Kidney capillary endothelial cell (primary cell): ENCODE results near the gene GLT1D1.

Experiments used
- DNase-seq: peaks from one replicate; pipeline ENCODE4 v3.0.0-alpha.2; 2018; ENCODE audit warnings: low spot score

GLT1D1 gene

DNA sequence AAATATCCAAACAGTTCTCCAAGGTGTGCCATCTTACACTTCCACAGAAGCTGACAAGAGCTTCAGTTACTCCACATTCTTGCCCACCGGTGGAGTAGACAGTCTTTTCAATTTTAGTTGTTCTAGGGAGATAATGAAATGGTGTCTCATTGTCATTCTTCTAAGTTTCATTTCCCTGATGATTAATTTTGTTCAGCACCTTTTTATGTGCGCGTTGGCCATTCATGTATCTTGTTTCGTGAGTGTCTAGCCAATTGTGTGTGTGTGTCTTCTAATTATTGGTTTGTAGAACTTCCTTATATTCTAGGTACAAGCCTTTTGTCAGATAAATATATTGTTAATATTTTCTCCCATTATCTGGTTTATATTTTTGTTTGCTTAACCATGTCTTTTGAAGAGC lies 63.1 kb downstream of the GLT1D1 start:
- no peak for DNase-seq

DNA sequence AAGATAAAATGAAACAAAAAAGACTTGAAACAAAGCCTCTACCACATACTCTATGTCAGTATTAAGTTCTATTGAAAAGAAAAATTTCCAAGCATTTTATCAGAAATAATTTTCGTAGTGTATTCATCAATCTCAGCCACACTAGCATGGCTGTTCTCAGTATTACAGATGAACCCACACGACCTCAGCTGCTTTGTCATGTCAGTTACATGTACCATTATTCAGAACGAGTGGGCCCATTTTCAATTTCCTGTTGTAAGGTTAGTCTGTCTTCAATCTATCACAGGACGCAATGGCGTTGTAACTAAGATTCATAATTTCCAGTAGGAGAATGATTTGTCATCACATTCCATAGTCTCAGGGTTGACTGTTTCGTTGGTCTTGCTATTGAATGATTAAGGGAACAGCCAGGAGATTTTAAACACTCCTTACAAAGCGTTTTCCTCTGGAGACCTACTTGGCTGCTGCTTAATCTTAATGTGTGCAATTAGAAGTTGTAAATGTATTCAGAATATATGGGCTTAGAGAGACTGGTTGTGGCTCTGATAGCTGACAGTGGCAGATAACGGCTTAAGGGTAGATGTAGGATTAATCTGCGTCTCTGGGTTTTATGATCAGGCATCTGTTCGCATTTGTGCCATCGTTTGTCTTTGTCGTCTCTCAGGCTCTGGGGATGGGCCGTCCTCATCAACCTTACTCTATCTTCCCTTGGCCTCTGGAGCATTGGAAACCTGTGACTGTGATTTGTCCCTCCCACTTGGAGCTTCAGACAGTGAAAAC lies 65.4 kb downstream of the GLT1D1 start:
- DNase-seq: no peak

GRCh38 chr12:128920468-128920867 lies 67.2 kb downstream of the GLT1D1 start:
- DNase-seq: no peak

- DNase-seq: no peak
Measured at GRCh38 chr12:128928361-128928760, 75.1 kb downstream of the GLT1D1 start.

- no peak for DNase-seq
Measured at GRCh38 chr12:128929057-128929456, 75.8 kb downstream of the GLT1D1 start.

- no peak for DNase-seq
Measured at GRCh38 chr12:128930606-128931005, 77.3 kb downstream of the GLT1D1 start.

DNA sequence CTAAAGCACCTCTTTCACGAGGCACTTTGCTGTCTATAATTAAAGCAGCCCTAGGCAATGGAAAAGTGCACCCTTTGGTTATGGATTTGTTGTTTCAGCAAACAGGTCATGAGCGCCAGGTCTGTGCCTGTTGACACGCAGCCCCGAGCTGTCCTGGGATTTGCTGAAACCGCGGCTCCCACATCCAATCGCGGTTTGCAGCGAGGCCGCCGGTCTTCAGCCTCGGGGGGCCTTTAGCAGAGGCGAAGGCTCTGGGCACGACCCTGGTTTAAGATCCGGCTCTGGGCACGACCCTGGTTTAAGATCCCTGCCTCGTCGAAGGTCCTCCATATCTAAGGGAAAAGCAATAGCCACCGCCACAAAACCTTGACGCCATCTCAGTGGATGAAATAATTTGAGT lies 79.2 kb downstream of the GLT1D1 start:
- DNase-seq: no peak

DNA sequence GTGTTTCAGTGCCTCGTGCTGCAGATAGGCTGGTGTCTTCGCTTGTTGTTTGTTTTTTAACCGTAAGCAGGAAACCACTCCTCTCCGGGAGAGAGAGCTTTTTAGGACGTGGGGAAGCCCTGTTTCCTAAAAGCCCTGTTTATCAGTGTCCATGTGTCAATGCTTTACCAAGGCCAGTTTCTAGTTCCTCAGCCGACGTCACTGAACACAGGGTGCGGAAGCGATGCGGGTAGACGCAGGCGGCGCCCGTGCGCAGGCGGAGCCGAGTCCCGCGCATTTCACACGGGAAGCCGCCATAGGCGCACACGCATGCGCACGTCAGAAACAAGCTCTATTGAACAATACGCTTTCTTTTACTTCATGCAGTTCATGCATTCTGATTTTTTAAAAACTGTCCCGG lies 79.8 kb downstream of the GLT1D1 start:
- DNase-seq: no peak

- no peak for DNase-seq
Measured at GRCh38 chr12:128933926-128934325, 80.6 kb downstream of the GLT1D1 start.

DNA sequence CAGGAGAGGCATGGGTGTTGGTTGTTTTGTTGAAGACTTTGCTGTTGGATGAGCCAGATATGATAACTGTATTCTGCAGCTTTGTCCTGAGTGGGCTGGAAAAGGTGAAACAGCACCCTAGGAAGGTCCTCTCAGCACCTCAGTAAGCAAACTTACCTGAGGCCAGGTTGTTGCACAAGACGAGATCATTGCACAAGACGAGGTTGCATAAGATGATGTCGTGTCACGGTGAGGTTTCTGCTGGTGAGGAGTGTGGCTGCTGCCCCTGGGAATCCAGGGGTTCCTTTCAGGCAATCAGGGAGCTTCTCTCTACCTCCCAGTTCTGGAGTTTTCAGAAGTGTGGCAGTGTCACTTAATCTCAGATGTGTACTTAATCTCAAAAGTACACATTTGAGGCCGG lies 85.6 kb downstream of the GLT1D1 start:
- no peak for DNase-seq

DNA sequence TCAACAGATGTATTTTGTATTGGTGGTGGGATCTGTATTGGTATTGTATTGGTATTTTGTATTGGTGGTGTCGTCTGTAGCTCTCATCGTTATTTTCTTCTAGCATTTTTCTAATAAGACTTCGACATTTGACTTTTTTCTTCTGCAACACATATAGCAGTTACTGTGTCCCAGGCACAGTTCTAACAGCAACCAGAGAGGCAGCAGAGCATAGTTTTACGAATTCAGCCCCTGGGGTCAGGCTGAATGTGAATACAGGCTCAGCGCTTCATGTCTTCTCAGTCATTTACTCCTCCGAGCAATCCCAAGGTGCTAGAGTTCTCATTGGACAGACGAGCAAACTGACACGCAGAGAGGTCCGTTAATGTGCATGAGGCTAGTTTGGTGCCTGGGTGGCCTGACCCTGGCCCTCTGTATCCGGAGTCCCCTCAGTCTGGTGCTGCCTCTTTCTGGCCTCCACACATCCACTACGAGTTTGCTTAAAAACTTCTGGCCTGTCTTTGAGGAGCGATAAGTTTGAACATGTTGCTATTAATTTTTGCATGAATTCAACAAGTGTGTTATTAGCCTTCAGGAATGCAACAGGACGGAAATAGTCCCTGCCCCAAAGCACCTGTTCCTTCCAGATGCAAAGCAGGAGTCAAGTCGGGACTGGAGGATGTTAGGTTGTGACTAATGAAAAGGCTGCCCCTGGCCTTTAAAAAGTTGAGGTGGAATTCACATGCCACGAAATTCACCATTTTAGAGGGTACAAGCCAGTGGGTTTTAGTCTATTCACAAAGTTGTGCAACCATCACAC lies 87.0 kb downstream of the GLT1D1 start:
- no peak for DNase-seq

DNA sequence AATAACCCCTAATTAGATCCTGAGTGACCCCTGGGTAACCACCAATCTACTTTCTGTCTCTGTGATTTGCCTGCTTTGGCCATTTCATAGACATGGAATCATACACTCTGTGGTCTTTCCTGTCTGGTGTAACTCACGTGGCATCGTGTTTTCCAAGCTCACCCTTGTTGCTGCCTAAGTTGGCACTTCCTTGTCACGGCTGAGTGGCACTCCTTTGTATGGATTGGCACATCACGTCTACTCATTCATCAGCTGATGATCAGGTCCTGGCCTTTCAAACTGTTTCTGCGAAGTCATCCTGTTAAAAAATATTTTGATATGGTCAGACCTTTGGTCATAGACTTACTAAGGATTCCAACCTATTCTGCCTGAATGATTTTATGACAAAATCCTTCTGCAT lies 87.7 kb downstream of the GLT1D1 start:
- no peak for DNase-seq

DNA sequence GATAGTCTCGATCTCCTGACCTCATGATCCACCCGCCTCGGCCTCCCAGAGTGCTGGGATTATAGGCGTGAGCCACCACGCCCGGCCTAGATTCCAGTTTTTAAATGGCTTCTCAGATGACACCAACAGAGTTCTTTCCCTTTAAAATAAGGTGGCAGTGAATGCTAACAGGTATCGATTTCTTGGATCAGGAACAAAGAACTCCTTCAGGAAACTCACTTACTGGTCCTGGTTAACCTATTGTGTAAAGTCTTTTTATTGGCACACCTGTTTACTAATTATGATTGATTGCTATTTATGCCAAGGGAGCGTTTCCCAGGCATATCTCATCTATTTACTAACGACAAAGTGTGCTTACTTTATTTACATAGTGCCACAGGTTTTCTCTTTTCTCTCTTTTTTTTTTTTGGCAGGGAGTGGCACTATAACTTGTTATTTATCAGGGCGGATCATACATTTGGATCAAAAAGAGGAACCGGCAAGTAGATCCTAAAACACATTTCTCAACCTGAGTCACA lies 89.7 kb downstream of the GLT1D1 start:
- no peak for DNase-seq

GRCh38 chr12:128944956-128945355 lies 91.7 kb downstream of the GLT1D1 start:
- DNase-seq: no peak

GRCh38 chr12:128947209-128947608 lies 93.9 kb downstream of the GLT1D1 start:
- DNase-seq: no peak

GRCh38 chr12:128949086-128949485 lies 95.8 kb downstream of the GLT1D1 start:
- DNase-seq: no peak

DNA sequence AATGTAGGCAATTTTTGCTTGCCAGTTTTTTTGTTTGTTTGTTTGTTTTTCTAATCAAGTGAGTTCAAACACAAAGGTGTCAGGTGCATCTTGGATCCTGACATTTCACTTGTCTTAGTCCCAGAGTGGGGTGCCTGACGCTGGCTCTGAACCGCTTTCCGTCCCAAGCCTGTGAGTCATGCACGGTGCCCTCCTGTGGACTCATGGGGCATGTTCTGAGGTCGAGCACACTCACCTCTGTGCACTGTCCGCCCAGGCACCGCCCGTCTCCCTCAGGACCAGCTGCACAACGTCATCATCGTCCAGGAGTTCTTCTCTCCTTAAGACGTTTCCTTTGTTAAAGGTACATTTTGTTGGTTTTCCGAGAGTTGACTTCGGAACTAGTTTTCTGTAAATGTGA lies 98.2 kb downstream of the GLT1D1 start:
- no peak for DNase-seq

DNA sequence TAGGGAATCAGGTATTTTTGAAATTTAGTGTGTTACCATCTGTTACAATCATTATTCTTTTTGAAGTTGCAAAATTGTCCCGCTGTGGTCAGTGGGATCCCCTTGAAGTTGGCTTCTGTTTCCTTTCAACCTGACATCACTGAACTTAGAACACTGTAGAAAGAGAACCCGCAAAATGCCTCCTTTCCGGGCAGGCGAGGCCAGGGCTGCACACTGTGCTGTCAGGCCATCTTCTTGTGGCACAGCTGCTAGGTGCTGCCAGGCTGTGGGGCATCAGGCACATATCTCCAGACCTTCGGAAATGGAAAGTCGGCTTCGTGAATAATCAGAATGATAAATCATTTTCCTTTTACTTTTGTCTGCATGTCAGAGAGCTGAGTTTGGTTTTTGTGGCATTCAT lies 103.5 kb downstream of the GLT1D1 start:
- DNase-seq: no peak

- DNase-seq: no peak
Measured at GRCh38 chr12:128959901-128960300, 106.6 kb downstream of the GLT1D1 start.

GRCh38 chr12:128961308-128961902 lies 108.1 kb downstream of the GLT1D1 start:
- no peak for DNase-seq

- DNase-seq: no peak
Measured at GRCh38 chr12:128961957-128962356, 108.7 kb downstream of the GLT1D1 start.

DNA sequence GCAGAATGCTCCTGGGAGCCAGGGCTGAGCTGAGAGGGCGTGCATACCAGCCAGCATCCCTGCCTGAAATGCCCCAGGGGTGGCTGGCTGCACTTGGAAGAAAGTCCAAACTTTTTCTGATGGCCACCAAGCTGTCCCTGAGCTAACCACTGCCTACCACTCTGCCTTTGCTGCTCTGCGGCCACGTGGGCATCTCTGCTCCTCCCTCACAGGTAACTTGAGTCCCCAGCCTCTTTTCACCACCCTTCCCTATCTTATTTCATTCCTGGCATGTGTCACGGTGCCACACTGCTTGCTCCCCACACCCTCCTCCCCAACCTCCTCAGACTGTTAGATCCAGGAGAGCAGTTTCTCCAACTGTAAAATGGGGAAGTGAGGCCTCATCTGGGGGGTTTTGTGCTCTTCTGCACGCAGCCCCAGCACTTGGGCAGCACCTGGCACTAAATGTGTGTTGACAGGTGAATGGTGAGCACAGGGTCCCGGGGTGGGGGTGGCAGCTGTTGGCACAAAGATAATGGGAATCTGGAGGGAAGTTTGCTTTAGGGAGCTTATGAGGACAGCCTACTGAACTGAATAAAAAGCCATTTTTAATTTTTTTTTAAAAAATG lies 113.0 kb downstream of the GLT1D1 start:
- no peak for DNase-seq
